Hepatocyte (in vitro differentiated cells): ENCODE data around the gene ALDOB.

Experiments used
- CTCF ChIP-seq: fragments of 200-600 bp; sonication (generic); IDR thresholded peaks from 2 replicates; pipeline ENCODE4 v1.5.1; 2016; ENCODE audit warnings: antibody characterized with exemption, mild to moderate bottlenecking; ENCODE audit not compliant: poor library complexity
- EZH2phosphoT487 ChIP-seq: fragments of 200-600 bp; sonication (generic); IDR thresholded peaks from one replicate; pipeline ENCODE4 v1.6.1; 2018; ENCODE audit warnings: antibody characterized with exemption, mild to moderate bottlenecking, low read depth, moderate library complexity; ENCODE audit not compliant: unreplicated experiment, severe bottlenecking

- TF ChIP-seq CTCF: no peak
- TF ChIP-seq EZH2phosphoT487: no peak
These were observed 31.9 kb downstream of the ALDOB start for GRCh38 chr9:101403516-101404285.
